ENCODE data around the gene SERPINA5. TPM values are rescaled to one million over a fixed set of nuclear protein-coding genes. Genes with fewer than 3 reads are reported as not detected.

Gene SERPINA5
- total RNA-seq, 1 experiment from 2014 or later: 3.0 TPM

GRCh38 chr14:94558842-94559241 lies 22.4 kb upstream of the SERPINA5 start:
- ChIA-PET CTCF (no interaction called here), POLR2A (no interaction called here), RAD21 (ENCODE audit: low non-redundant PET in 1 of 2, low total read pairs in 2 of 2, uncharacterized antibody in 2 of 2, unreplicated experiment in 2 of 2) (no interaction called here)
- no peaks in the 10 kb centered on the region for H3K9me2 ChIP-seq (ENCODE audit: insufficient read depth)
- DNase-seq (ENCODE audit: low read depth, low spot score): no peak
- no TSS peak for BruUV-seq (replicated peaks)
- ATAC-seq: peak; percentile 63; the same call in 1 of the 2 replicates
- no peaks in the 10 kb centered on the region for H3K36me3 ChIP-seq (ENCODE audit: control insufficient read depth in 1 of 2, insufficient read depth in 2 of 2, low read length in 2 of 2)
- TF ChIP-seq CTCF (IDR thresholded peaks at IDR 0.05 in 2 of 3, conservative IDR thresholded peaks at IDR 0.05 in 1 of 3; ENCODE audit: borderline replicate concordance in 1 of 3, insufficient read depth in 1 of 3, low read depth in 2 of 3, low read length in 2 of 3) (peak in 1 of 3 experiments; percentile 31; a peak in 2 of 6 replicates), TCF7L2 (IDR thresholded peaks at IDR 0.05; ENCODE audit: borderline replicate concordance, extremely low read depth, insufficient read depth, insufficient read length) (no peak), POLR2A (IDR thresholded peaks at IDR 0.05; ENCODE audit: borderline replicate concordance, extremely low read depth, insufficient read depth, insufficient read length) (no peak), RAD21 (IDR thresholded peaks at IDR 0.05; ENCODE audit: low read depth) (no peak)
- H2AFZ ChIP-seq (ENCODE audit: low read depth, low read length, poor library complexity, severe bottlenecking): no peak overlapping the region
- no peaks in the 10 kb centered on the region for H3K9me3 ChIP-seq (ENCODE audit: control insufficient read depth in 1 of 2, insufficient read depth in 1 of 2, low read depth in 1 of 2, low read length in 2 of 2)
- H3K79me2 ChIP-seq (ENCODE audit: insufficient read depth, low read length): no peaks in the 10 kb centered on the region
- no peak overlapping the region for H3K27ac ChIP-seq (ENCODE audit: low read depth, low read length)
- no peak overlapping the region for H3K4me3 ChIP-seq (replicated peaks in 1 of 2; ENCODE audit: low read depth in 1 of 2, low read length in 2 of 2)
- H3K4me1 ChIP-seq (ENCODE audit: control insufficient read depth in 1 of 2, insufficient read depth in 2 of 2, low read length in 2 of 2): no peaks in the 10 kb centered on the region
- H3K9ac ChIP-seq (ENCODE audit: low read length): no peak overlapping the region
- H3K4me2 ChIP-seq (ENCODE audit: low read length): no peak overlapping the region
- no peaks in the 10 kb centered on the region for H4K20me1 ChIP-seq (ENCODE audit: insufficient read depth)
- H3K27me3 ChIP-seq (ENCODE audit: insufficient read depth, low read length): no peaks in the 10 kb centered on the region
- intact Hi-C loops (cut with micrococcal nuclease): no loop called here

GRCh38 chr14:94559638-94560290 lies 21.5 kb upstream of the SERPINA5 start:
- H3K4me1 ChIP-seq (ENCODE audit: control insufficient read depth in 1 of 2, insufficient read depth in 2 of 2, low read length in 2 of 2): no peaks in the 10 kb centered on the region
- ATAC-seq: no peak
- H3K4me2 ChIP-seq (ENCODE audit: low read length): no peak overlapping the region
- no peaks in the 10 kb centered on the region for H3K79me2 ChIP-seq (ENCODE audit: insufficient read depth, low read length)
- ChIA-PET RAD21 (ENCODE audit: low non-redundant PET in 1 of 2, low total read pairs in 2 of 2, uncharacterized antibody in 2 of 2, unreplicated experiment in 2 of 2) (no interaction called here), CTCF (no interaction called here), POLR2A (interaction anchor here (0.6 kb wide), 1 partner anchor 42 kb away, joined by 4 read pairs; no protein-coding TSS in a partner anchor)
- no TSS peak for BruUV-seq (replicated peaks)
- H3K27me3 ChIP-seq (ENCODE audit: insufficient read depth, low read length): no peaks in the 10 kb centered on the region
- no peaks in the 10 kb centered on the region for H3K9me3 ChIP-seq (ENCODE audit: control insufficient read depth in 1 of 2, insufficient read depth in 1 of 2, low read depth in 1 of 2, low read length in 2 of 2)
- H3K4me3 ChIP-seq (replicated peaks in 1 of 2; ENCODE audit: low read depth in 1 of 2, low read length in 2 of 2): no peak overlapping the region
- H3K9me2 ChIP-seq (ENCODE audit: insufficient read depth): no peaks in the 10 kb centered on the region
- no peak overlapping the region for H2AFZ ChIP-seq (ENCODE audit: low read depth, low read length, poor library complexity, severe bottlenecking)
- H3K27ac ChIP-seq (ENCODE audit: low read depth, low read length): no peak overlapping the region
- no peak overlapping the region for H3K9ac ChIP-seq (ENCODE audit: low read length)
- no peaks in the 10 kb centered on the region for H3K36me3 ChIP-seq (ENCODE audit: control insufficient read depth in 1 of 2, insufficient read depth in 2 of 2, low read length in 2 of 2)
- DNase-seq (ENCODE audit: low read depth, low spot score): no peak
- H4K20me1 ChIP-seq (ENCODE audit: insufficient read depth): no peaks in the 10 kb centered on the region
- intact Hi-C loops (cut with micrococcal nuclease): no loop called here
- no peak for TF ChIP-seq YY1 (IDR thresholded peaks at IDR 0.05; ENCODE audit: extremely low read depth, insufficient replicate concordance, low read depth, low read length)
- no peak for TF ChIP-seq EZH2 (IDR thresholded peaks at IDR 0.05)
- no peak for TF ChIP-seq ZFX (IDR thresholded peaks at IDR 0.05)
- no peak for TF ChIP-seq FOSL1 (IDR thresholded peaks at IDR 0.05; ENCODE audit: low read depth)
- no peak for TF ChIP-seq SRF (IDR thresholded peaks at IDR 0.05; ENCODE audit: low read depth)
- TF ChIP-seq MAX (IDR thresholded peaks at IDR 0.05): no peak
- no peak for TF ChIP-seq ZNF274 (IDR thresholded peaks at IDR 0.05; ENCODE audit: low read depth, low read length)
- no peak for TF ChIP-seq REST (IDR thresholded peaks at IDR 0.05; ENCODE audit: low read depth)
- TF ChIP-seq CBX3 (IDR thresholded peaks at IDR 0.05; ENCODE audit: low read depth): no peak
- no peak for TF ChIP-seq SP1 (IDR thresholded peaks at IDR 0.05; ENCODE audit: low read depth)
- TF ChIP-seq POLR2A (IDR thresholded peaks at IDR 0.05; ENCODE audit: borderline replicate concordance, extremely low read depth, insufficient read depth, insufficient read length): no peak
